Measurements from ENCODE around the gene CAMK2D. TPM values are rescaled to one million over a fixed set of nuclear protein-coding genes. Genes with fewer than 3 reads are reported as not detected.

Gene CAMK2D
- total RNA-seq, 1 donor from 2014 or later, result 40.2 TPM

- no peak for DNase-seq (ENCODE audit: low spot score)
These were observed 237.4 kb downstream of the CAMK2D start for GRCh38 chr4:113524096-113524495.

- DNase-seq (ENCODE audit: low spot score), result no peak
These were observed 239.1 kb downstream of the CAMK2D start for GRCh38 chr4:113522433-113522832.

- DNase-seq (ENCODE audit: low spot score), result no peak
These were observed 248.2 kb downstream of the CAMK2D start for GRCh38 chr4:113513382-113513781.

- no peak for DNase-seq (ENCODE audit: low spot score)
These were observed 248.7 kb downstream of the CAMK2D start for GRCh38 chr4:113512880-113513279.

- DNase-seq (ENCODE audit: low spot score), result no peak
These were observed 249.6 kb downstream of the CAMK2D start for GRCh38 chr4:113511944-113512343.

- DNase-seq (ENCODE audit: low spot score), result no peak
These were observed 251.7 kb downstream of the CAMK2D start for GRCh38 chr4:113509851-113510250.

GRCh38 chr4:113505044-113505443 lies 256.5 kb downstream of the CAMK2D start:
- no peak for DNase-seq (ENCODE audit: low spot score)

- DNase-seq (ENCODE audit: low spot score), result no peak
These were observed 257.1 kb downstream of the CAMK2D start for GRCh38 chr4:113504422-113504821.

GRCh38 chr4:113503691-113504090 lies 257.8 kb downstream of the CAMK2D start:
- no peak for DNase-seq (ENCODE audit: low spot score)

GRCh38 chr4:113502906-113503305 lies 258.6 kb downstream of the CAMK2D start:
- DNase-seq (ENCODE audit: low spot score), result no peak

GRCh38 chr4:113502476-113502875 lies 259.1 kb downstream of the CAMK2D start:
- no peak for DNase-seq (ENCODE audit: low spot score)

- DNase-seq (ENCODE audit: low spot score), result no peak
These were observed 261.1 kb downstream of the CAMK2D start for GRCh38 chr4:113500424-113500823.

GRCh38 chr4:113499696-113500095 lies 261.8 kb downstream of the CAMK2D start:
- DNase-seq (ENCODE audit: low spot score), result no peak

GRCh38 chr4:113499166-113499565 lies 262.4 kb downstream of the CAMK2D start:
- no peak for DNase-seq (ENCODE audit: low spot score)

- DNase-seq (ENCODE audit: low spot score), result no peak
These were observed 264.2 kb downstream of the CAMK2D start for GRCh38 chr4:113497154-113497884.

- no peak for DNase-seq (ENCODE audit: low spot score)
These were observed 264.8 kb downstream of the CAMK2D start for GRCh38 chr4:113496698-113497097.

GRCh38 chr4:113495790-113496189 lies 265.7 kb downstream of the CAMK2D start:
- no peak for DNase-seq (ENCODE audit: low spot score)

- no peak for DNase-seq (ENCODE audit: low spot score)
These were observed 278.4 kb downstream of the CAMK2D start for GRCh38 chr4:113483131-113483530.

GRCh38 chr4:113482325-113482724 lies 279.2 kb downstream of the CAMK2D start:
- no peak for DNase-seq (ENCODE audit: low spot score)

GRCh38 chr4:113481820-113482219 lies 279.7 kb downstream of the CAMK2D start:
- DNase-seq (ENCODE audit: low spot score), result no peak

- DNase-seq (ENCODE audit: low spot score), result no peak
These were observed 281.4 kb downstream of the CAMK2D start for GRCh38 chr4:113480109-113480508.

GRCh38 chr4:113478032-113478431 lies 283.5 kb downstream of the CAMK2D start:
- DNase-seq (ENCODE audit: low spot score), result no peak

GRCh38 chr4:113476800-113477199 lies 284.7 kb downstream of the CAMK2D start:
- DNase-seq (ENCODE audit: low spot score), result no peak

GRCh38 chr4:113474017-113474416 lies 287.5 kb downstream of the CAMK2D start:
- no peak for DNase-seq (ENCODE audit: low spot score)

Data from ureter (tissue), 1 donor.